Stomach (tissue), 4 donors: ENCODE data around the gene DPYD.

ENCODE experiments used
- EP300 ChIP-seq: sonication (generic); formaldehyde crosslinking; IDR thresholded peaks from one replicate; pipeline ENCODE4 v1.6.1; 2017; ENCODE audit warnings: antibody characterized with exemption
- POLR2A ChIP-seq, 4 donors: fragments of 450-650 bp; IDR thresholded peaks; one replicate each; pipeline ENCODE4 v1.6.1; 2016; ENCODE audit warnings: antibody characterized with exemption in 4 of 4, control low read depth in 2 of 4, mild to moderate bottlenecking in 1 of 4, moderate library complexity in 1 of 4
- POLR2AphosphoS5 ChIP-seq, 3 donors: sonication (generic); formaldehyde crosslinking; IDR thresholded peaks; one replicate each; pipeline ENCODE4 v1.6.1; 2016; ENCODE audit warnings: antibody characterized with exemption in 3 of 3
- TF ChIP-seq, protein P1 (sequence below), 7 experiments: fragments of 450-650 bp in 4 of 7; fragments of 200-600 bp in 3 of 7; sonication (generic) in 3 of 7; IDR thresholded peaks; one replicate each; pipeline ENCODE4 v1.5.1; 2016 to 2019; ENCODE audit warnings: antibody characterized with exemption in 7 of 7, control low read depth in 2 of 7, mild to moderate bottlenecking in 1 of 7

DNA sequence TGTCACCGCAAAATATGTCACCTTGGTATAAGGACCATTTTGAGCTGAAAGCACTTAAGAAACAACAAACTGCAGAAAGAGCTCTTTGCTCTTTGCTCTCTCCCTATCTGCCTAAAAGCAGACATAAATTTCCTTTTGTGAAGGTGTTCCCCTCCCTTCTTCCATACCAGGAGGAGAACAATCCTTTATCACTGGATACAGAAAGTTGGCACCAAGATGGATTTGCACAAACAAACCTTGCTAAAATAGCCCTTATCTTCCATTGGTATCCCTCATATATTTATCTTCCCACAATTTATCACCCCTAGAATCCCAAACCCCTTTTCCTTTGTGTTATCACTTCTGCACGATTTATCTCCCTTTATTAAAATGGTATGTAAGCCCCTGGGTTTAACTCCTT is 51.4 kb downstream of the DPYD start:
- TF ChIP-seq, protein P1, sequence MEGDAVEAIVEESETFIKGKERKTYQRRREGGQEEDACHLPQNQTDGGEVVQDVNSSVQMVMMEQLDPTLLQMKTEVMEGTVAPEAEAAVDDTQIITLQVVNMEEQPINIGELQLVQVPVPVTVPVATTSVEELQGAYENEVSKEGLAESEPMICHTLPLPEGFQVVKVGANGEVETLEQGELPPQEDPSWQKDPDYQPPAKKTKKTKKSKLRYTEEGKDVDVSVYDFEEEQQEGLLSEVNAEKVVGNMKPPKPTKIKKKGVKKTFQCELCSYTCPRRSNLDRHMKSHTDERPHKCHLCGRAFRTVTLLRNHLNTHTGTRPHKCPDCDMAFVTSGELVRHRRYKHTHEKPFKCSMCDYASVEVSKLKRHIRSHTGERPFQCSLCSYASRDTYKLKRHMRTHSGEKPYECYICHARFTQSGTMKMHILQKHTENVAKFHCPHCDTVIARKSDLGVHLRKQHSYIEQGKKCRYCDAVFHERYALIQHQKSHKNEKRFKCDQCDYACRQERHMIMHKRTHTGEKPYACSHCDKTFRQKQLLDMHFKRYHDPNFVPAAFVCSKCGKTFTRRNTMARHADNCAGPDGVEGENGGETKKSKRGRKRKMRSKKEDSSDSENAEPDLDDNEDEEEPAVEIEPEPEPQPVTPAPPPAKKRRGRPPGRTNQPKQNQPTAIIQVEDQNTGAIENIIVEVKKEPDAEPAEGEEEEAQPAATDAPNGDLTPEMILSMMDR (IDR thresholded peaks at IDR 0.05): no peak
- no peak for TF ChIP-seq EP300
- no peak for TF ChIP-seq POLR2A (IDR thresholded peaks at IDR 0.05)
- no peak for TF ChIP-seq POLR2AphosphoS5 (IDR thresholded peaks at IDR 0.05)
